Kasumi-1 (cell line): ENCODE data around the gene S100A10.

Experiments
- DNase-seq, 2 experiments: peaks; one replicate each; lab custom pipeline; 2025; lab: John Stamatoyannopoulos, UW

Gene S100A10

GRCh38 chr1:151993734-151994496 lies at the start of gene S100A10:
Gene S100A10, minus strand, starts transcription at chr1:151993859. Its CDS starts 7,629 bp downstream, at chr1:151986230.
- peak in 1 of 2 experiments; percentile 33 for DNase-seq

- DNase-seq = no peak
These were observed 48.4 kb upstream of the S100A10 start for GRCh38 chr1:152042030-152042429.

GRCh38 chr1:152039886-152040285 lies 46.2 kb upstream of the S100A10 start:
- no peak for DNase-seq

- DNase-seq = no peak
These were observed 45.8 kb upstream of the S100A10 start for GRCh38 chr1:152039461-152039860.

- no peak for DNase-seq
These were observed 45.2 kb upstream of the S100A10 start for GRCh38 chr1:152038871-152039270.

GRCh38 chr1:152036267-152037216 lies 42.9 kb upstream of the S100A10 start, which contains the start of gene S100A11:
Gene S100A11, minus strand, starts transcription at chr1:152037004. Its CDS starts 89 bp downstream, at chr1:152036915.
- peak; percentile 54 to 66 for DNase-seq

GRCh38 chr1:152035539-152036266 lies 42.0 kb upstream of the S100A10 start:
- peak; percentile 56 to 60 for DNase-seq

- peak; percentile 84 to 88 for DNase-seq
These were observed 41.2 kb upstream of the S100A10 start for GRCh38 chr1:152034654-152035538.

GRCh38 chr1:152034324-152034653 lies 40.6 kb upstream of the S100A10 start:
- peak in 1 of 2 experiments; percentile 47 for DNase-seq

GRCh38 chr1:152029929-152030211 lies 36.2 kb upstream of the S100A10 start:
- DNase-seq = no peak

GRCh38 chr1:152029144-152029928 lies 35.7 kb upstream of the S100A10 start:
- DNase-seq = no peak

- DNase-seq = no peak
These were observed 33.2 kb upstream of the S100A10 start for GRCh38 chr1:152026895-152027294.

GRCh38 chr1:152024223-152024622 lies 30.6 kb upstream of the S100A10 start:
- DNase-seq = no peak

- no peak for DNase-seq
These were observed 29.6 kb upstream of the S100A10 start for GRCh38 chr1:152023221-152023620.

GRCh38 chr1:152022474-152022873 lies 28.8 kb upstream of the S100A10 start:
- DNase-seq = no peak

- no peak for DNase-seq
These were observed 27.9 kb upstream of the S100A10 start for GRCh38 chr1:152021569-152021968.

GRCh38 chr1:152020849-152021248 lies 27.2 kb upstream of the S100A10 start:
- no peak for DNase-seq

GRCh38 chr1:152018537-152018936 lies 24.9 kb upstream of the S100A10 start:
- peak in 1 of 2 experiments; percentile 9 for DNase-seq

GRCh38 chr1:152015766-152016165 lies 22.1 kb upstream of the S100A10 start:
- no peak for DNase-seq

- no peak for DNase-seq
These were observed 21.3 kb upstream of the S100A10 start for GRCh38 chr1:152014943-152015342.
